NCI-H1417 (cell line): ENCODE results near the gene SCN3A.

Experiments
- DNase-seq, 3 experiments: peaks; one replicate each; lab custom pipeline; 2025; lab: John Stamatoyannopoulos, UW

SCN3A gene

GRCh38 chr2:165112133-165112573 is 91.7 kb downstream of the SCN3A start:
- no peak for DNase-seq

GRCh38 chr2:165110394-165110793 is 93.5 kb downstream of the SCN3A start:
- no peak for DNase-seq

GRCh38 chr2:165109915-165110314 is 93.9 kb downstream of the SCN3A start:
- DNase-seq: no peak

- no peak for DNase-seq
These were observed 97.9 kb downstream of the SCN3A start for GRCh38 chr2:165105926-165106325.

- DNase-seq: no peak
These were observed 115.6 kb downstream of the SCN3A start for GRCh38 chr2:165087933-165088901.

GRCh38 chr2:165086337-165086736 is 117.5 kb downstream of the SCN3A start:
- no peak for DNase-seq

- no peak for DNase-seq
These were observed 120.5 kb downstream of the SCN3A start for GRCh38 chr2:165083326-165083725.

GRCh38 chr2:165082479-165082878 is 121.4 kb downstream of the SCN3A start:
- no peak for DNase-seq

- DNase-seq: no peak
These were observed 122.6 kb downstream of the SCN3A start for GRCh38 chr2:165081276-165081675.

GRCh38 chr2:165079432-165079831 is 124.4 kb downstream of the SCN3A start:
- no peak for DNase-seq

- no peak for DNase-seq
These were observed 124.9 kb downstream of the SCN3A start for GRCh38 chr2:165078913-165079312.

- no peak for DNase-seq
These were observed 129.0 kb downstream of the SCN3A start for GRCh38 chr2:165074884-165075283.

GRCh38 chr2:165074323-165074722 is 129.5 kb downstream of the SCN3A start:
- no peak for DNase-seq

GRCh38 chr2:165070076-165070475 is 133.8 kb downstream of the SCN3A start:
- DNase-seq: no peak

GRCh38 chr2:165069151-165069550 is 134.7 kb downstream of the SCN3A start:
- no peak for DNase-seq

- DNase-seq: no peak
These were observed 135.4 kb downstream of the SCN3A start for GRCh38 chr2:165068487-165068757.

- peak; percentile 60 to 85 (median 82) for DNase-seq
These were observed 136.0 kb downstream of the SCN3A start for GRCh38 chr2:165067643-165068486.

- no peak for DNase-seq
These were observed 139.1 kb downstream of the SCN3A start for GRCh38 chr2:165064743-165065142.

- DNase-seq: no peak
These were observed 143.4 kb downstream of the SCN3A start for GRCh38 chr2:165060411-165060810.

- peak in 1 of 3 experiments; percentile 3 for DNase-seq
These were observed 145.2 kb downstream of the SCN3A start for GRCh38 chr2:165058476-165059265.

- DNase-seq: no peak
These were observed 145.9 kb downstream of the SCN3A start for GRCh38 chr2:165057931-165058330.

- DNase-seq: no peak
These were observed 146.5 kb downstream of the SCN3A start for GRCh38 chr2:165057308-165057707.
